ENCODE results near the gene FKBP1A. TPM values are rescaled to one million over a fixed set of nuclear protein-coding genes. Genes with fewer than 3 reads are reported as not detected.

FKBP1A gene
- total RNA-seq, 1 donor from 2014 or later, result 291 TPM

DNA sequence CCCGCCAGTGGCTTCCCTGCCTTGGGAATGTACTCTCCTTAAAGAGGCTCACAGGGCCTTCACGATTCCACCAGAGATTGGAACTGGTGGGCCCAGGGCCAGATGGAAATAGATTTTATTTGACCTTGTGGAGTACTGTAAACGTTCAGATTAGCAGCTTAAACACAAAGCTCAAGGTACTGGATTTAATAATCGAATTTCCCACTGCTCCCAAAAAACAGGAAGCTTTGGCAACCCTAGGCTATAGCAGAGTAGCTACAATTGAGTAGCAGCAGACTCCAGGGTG lies 71.3 kb downstream of the FKBP1A start:
- H3K27ac ChIP-seq, result peak overlapping the region; percentile 65
- H3K36me3 ChIP-seq, result no peaks in the 10 kb centered on the region
- H3K4me3 ChIP-seq, result no peak overlapping the region
- DNase-seq (no peak), ATAC-seq (no peak)
- TF ChIP-seq, protein P1, sequence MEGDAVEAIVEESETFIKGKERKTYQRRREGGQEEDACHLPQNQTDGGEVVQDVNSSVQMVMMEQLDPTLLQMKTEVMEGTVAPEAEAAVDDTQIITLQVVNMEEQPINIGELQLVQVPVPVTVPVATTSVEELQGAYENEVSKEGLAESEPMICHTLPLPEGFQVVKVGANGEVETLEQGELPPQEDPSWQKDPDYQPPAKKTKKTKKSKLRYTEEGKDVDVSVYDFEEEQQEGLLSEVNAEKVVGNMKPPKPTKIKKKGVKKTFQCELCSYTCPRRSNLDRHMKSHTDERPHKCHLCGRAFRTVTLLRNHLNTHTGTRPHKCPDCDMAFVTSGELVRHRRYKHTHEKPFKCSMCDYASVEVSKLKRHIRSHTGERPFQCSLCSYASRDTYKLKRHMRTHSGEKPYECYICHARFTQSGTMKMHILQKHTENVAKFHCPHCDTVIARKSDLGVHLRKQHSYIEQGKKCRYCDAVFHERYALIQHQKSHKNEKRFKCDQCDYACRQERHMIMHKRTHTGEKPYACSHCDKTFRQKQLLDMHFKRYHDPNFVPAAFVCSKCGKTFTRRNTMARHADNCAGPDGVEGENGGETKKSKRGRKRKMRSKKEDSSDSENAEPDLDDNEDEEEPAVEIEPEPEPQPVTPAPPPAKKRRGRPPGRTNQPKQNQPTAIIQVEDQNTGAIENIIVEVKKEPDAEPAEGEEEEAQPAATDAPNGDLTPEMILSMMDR (IDR thresholded peaks at IDR 0.05), result no peak
- intact Hi-C loops (cut with DNase I), result no loop called here
- no peaks in the 10 kb centered on the region for H3K27me3 ChIP-seq (ENCODE audit: low read depth)
- H3K4me1 ChIP-seq, result peaks cover 29% of the 10 kb centered on the region
- H3K9me3 ChIP-seq, result no peaks in the 10 kb centered on the region

DNA sequence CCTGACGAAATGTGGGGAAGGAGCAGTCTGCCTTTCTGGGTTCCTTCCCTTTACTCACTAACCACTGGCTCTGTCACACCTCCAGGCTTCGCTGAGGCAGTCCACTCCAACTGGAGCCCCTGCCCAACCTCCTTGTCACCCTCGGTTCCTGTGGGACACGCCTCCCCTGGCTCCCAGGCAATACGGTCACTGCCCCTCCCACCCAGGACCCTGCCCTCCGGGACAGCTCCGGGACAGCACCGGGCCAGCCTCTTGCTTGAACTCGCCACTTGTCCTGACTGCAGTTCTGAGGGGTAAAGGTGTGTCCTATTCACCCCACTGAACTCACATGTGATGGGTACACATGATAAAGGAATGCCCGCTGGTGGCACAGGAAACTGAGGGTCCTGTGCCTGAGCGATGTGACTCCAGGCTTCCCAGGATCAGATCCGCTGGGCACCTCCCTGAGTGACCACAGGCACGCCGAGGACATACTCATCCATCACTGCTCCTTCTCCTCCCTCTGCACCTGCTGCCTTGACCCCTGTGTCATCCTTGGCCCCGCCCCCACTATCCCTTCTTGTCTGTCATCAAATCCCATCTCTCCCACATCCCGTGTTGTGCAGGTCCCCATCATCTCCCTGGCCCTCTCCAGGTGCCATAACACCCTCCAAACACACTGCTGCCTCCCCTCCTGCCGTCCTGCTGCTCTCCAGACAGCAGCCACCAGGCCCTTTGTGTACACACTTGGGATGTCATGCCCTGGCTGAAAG lies 71.8 kb downstream of the FKBP1A start:
- TF ChIP-seq, protein P1 (IDR thresholded peaks at IDR 0.05), result no peak
- intact Hi-C loops (cut with DNase I), result no loop called here
- Histone ChIP-seq H3K4me1 (peaks cover 24% of the 10 kb centered on the region), H3K9me3 (no peaks in the 10 kb centered on the region), H3K27me3 (ENCODE audit: low read depth) (no peaks in the 10 kb centered on the region), H3K36me3 (no peaks in the 10 kb centered on the region), H3K27ac (peak overlapping the region; percentile 65), H3K4me3 (no peak overlapping the region)
- ATAC-seq, result no peak
- DNase-seq, result no peak

DNA sequence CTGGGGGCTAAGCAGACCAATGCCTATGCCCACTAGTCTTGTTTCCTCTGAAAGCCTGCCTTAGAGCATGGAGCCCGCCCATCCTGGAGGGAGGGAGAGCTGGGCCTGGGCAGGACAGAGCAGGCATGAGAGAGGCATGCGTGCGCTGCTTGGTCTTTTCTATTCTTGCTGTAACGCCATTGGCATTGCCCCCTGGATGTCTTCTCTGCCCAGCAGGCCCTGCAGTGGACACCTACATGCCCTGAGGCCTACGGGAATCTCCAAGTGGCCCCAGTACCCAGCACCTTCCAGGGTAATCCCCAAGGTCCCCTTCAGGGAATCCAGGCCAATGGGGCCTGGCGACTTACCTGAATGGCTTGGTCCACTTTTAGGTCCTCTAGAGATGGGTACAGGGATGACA lies 72.8 kb downstream of the FKBP1A start:
- no peak overlapping the region for H3K27ac ChIP-seq
- TF ChIP-seq, protein P1 (IDR thresholded peaks at IDR 0.05), result no peak
- H3K27me3 ChIP-seq (ENCODE audit: low read depth), result no peaks in the 10 kb centered on the region
- no peak overlapping the region for H3K4me3 ChIP-seq
- no peaks in the 10 kb centered on the region for H3K36me3 ChIP-seq
- intact Hi-C loops (cut with DNase I), result no loop called here
- DNase-seq, result peak; percentile 21
- H3K4me1 ChIP-seq, result peaks cover 22% of the 10 kb centered on the region
- H3K9me3 ChIP-seq, result no peaks in the 10 kb centered on the region
- ATAC-seq, result no peak

DNA sequence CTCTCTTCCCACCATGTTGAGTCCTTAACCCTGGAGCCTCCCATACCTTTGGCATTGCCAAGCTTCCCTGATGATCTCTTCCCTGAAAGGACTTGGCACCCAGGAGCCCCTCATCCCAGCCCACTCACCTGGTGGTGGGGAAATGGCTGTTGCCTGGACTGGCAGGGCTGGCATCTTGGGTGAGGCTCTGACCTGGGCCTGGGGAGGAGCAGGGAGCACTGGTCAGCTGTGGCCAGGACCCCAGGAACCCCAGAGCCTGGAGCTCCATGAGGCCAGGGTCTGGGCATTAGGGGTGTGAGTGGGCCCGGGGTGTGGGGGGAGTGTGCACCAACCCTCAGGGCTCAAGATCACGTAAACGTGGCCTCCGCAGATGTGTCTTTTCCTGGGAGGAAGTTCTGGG lies 73.4 kb downstream of the FKBP1A start:
- ATAC-seq, result no peak
- intact Hi-C loops (cut with DNase I), result loop anchor here (10.0 kb wide), 1 partner anchor 75 kb away; the partner anchor contains the start of gene FKBP1A
- TF ChIP-seq, protein P1 (IDR thresholded peaks at IDR 0.05), result no peak
- Histone ChIP-seq H3K36me3 (no peaks in the 10 kb centered on the region), H3K27ac (no peak overlapping the region), H3K4me1 (peaks cover 16% of the 10 kb centered on the region), H3K4me3 (no peak overlapping the region), H3K27me3 (ENCODE audit: low read depth) (no peaks in the 10 kb centered on the region), H3K9me3 (no peaks in the 10 kb centered on the region)
- DNase-seq, result no peak

DNA sequence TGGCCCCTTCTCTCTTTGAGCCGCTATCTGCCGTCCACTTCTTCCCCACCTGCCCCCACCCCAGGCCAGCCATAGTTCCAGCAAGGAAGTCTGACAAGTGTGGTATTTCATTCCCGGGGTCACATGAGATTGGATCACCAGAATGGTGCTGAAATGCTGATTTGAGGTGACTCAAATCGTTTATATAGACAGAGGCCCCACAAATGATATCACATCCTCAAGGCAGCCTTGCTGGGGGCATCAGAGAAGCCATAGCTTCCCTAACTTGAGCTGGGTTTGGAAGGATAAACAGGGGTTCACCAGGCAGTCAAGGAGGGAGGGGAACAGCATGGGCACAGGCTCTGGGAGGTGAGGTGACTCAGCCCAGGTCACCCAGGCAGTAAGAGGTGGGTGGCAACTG lies 73.8 kb downstream of the FKBP1A start:
- no peak overlapping the region for H3K27ac ChIP-seq
- intact Hi-C loops (cut with DNase I), result loop anchor here (10.0 kb wide), 1 partner anchor 76 kb away; the partner anchor contains the start of gene FKBP1A
- ATAC-seq, result no peak

More for the DNA sequence above, 73.8 kb downstream of the FKBP1A start:
- Histone ChIP-seq H3K9me3 (no peaks in the 10 kb centered on the region), H3K27me3 (ENCODE audit: low read depth) (no peaks in the 10 kb centered on the region), H3K4me1 (peaks cover 17% of the 10 kb centered on the region), H3K4me3 (no peak overlapping the region), H3K36me3 (no peaks in the 10 kb centered on the region)
- DNase-seq, result no peak
- TF ChIP-seq, protein P1 (IDR thresholded peaks at IDR 0.05), result no peak

Other genes with a start within 250 kb of the FKBP1A start
- 15.8 TPM for gene TMEM74B, start 208.1 kb downstream of the FKBP1A start, total RNA-seq
- 2.1 TPM for gene C20orf202, start 189.6 kb downstream of the FKBP1A start, total RNA-seq
- gene RAD21L1, start 167.0 kb downstream of the FKBP1A start, total RNA-seq, result not detected
- gene SNPH, start 126.8 kb downstream of the FKBP1A start, total RNA-seq, result 3.8 TPM
- 10.8 TPM for gene SDCBP2, start 63.9 kb downstream of the FKBP1A start, total RNA-seq
- 73.8 TPM for gene NSFL1C, start 73.8 kb upstream of the FKBP1A start, total RNA-seq
- gene SIRPB2, start 98.4 kb upstream of the FKBP1A start, total RNA-seq, result 32.2 TPM
- gene SIRPD, start 164.7 kb upstream of the FKBP1A start, total RNA-seq, result 1.5 TPM
- 35.8 TPM for gene SIRPB1, start 227.0 kb upstream of the FKBP1A start, total RNA-seq